ENCODE data around the gene CIDEC. TPM values are rescaled to one million over a fixed set of nuclear protein-coding genes. Genes with fewer than 3 reads are reported as not detected.
A peak's percentile ranks its signal among the peaks of the same experiment; 100 is the strongest.

The CIDEC gene
- total and polyA plus RNA-seq, 9 of the 15 experiments (the other 6 are each of a cell fraction or from before 2014, with no cell fraction given), result not detected

GRCh38 chr3:9843715-9844438 lies 36.2 kb downstream of the CIDEC start, which contains the start of gene RPUSD3:
Gene RPUSD3 (minus strand): TSS chr3:9844008. CDS start chr3:9843990, 18 bp downstream.
- Histone ChIP-seq H3K79me2 (ENCODE audit: control insufficient read depth, insufficient read depth, low read length) (peaks cover 15% of the 10 kb centered on the region), H3K4me2 (ENCODE audit: insufficient read depth, low read length) (peak within 1 kb of the TSS; percentile 93), H2AFZ (ENCODE audit: low read depth, low read length) (peak within 1 kb of the TSS; percentile 93), H3K36me3 (ENCODE audit: control insufficient read depth, insufficient read depth, low read length) (peaks cover 33% of the 10 kb centered on the region), H3K4me3 (peak within 1 kb of the TSS; percentile 72), H3K4me1 (replicated peaks in 1 of 2; ENCODE audit: control insufficient read depth in 2 of 2, insufficient read depth in 2 of 2, low read length in 2 of 2) (peaks cover 7 to 22% of the 10 kb centered on the region in 2 experiments; a peak in 2 of 5 replicates), H3K9ac (ENCODE audit: insufficient read depth in 1 of 2, low read depth in 2 of 2, low read length in 2 of 2) (peak within 1 kb of the TSS; percentile 82 to 93), H4K20me1 (replicated peaks; ENCODE audit: control insufficient read depth, insufficient read depth, low read length) (no peaks in the 10 kb centered on the region), H3K9me3 (replicated peaks; ENCODE audit: control insufficient read depth, insufficient read depth, low read depth, low read length) (no peaks in the 10 kb centered on the region), H3K9me1 (ENCODE audit: control insufficient read depth, insufficient read depth, low read length) (no peaks in the 10 kb centered on the region), H3K27ac (ENCODE audit: extremely low read depth, low read depth, low read length) (peak within 1 kb of the TSS; percentile 73), H3K27me3 (ENCODE audit: control insufficient read depth in 2 of 2, insufficient read depth in 2 of 2, low read length in 2 of 2) (no peaks in the 10 kb centered on the region)
- POLR2A ChIA-PET, result interaction anchor here (0.5 to 2.2 kb wide), 20 partner anchors 8 to 480 kb away, joined by 3 to 11 read pairs (median 3); partner anchors contain the start of genes ARPC4, JAGN1 and TADA3
- DNase-seq (ENCODE audit: extremely low read depth in 1 of 4, low spot score in 3 of 4) (peak; percentile 99 to 100 (median 100)), ATAC-seq (peak; percentile 99), FAIRE-seq (peak; percentile 98)
- intact Hi-C loops (cut with micrococcal nuclease), result loop anchor here (5.0 to 10.0 kb wide), 2 partner anchors 127 to 181 kb away; partner anchors contain the start of gene FANCD2
- BruUV-seq (replicated peaks), result no TSS peak
- CTCF ChIA-PET (ENCODE audit: low intra/inter-chr PET ratio), result interaction anchor here (0.8 kb wide), 1 partner anchor 198 kb away, joined by 5 read pairs; no protein-coding TSS in a partner anchor
- in situ Hi-C loops (cut with MboI), result loop anchor here (25.0 kb wide), 1 partner anchor 893 kb away; no protein-coding TSS in a partner anchor
- under 1% methylated on average over 42 of the region's 42 CpGs for WGBS (ENCODE audit: insufficient coverage, low coverage, missing lambda C conversion rate)
- peak; percentile 27; the same call in 1 of the 2 replicates for TF ChIP-seq ZBTB9 (CRISPR knock-in tag; IDR thresholded peaks at IDR 0.05)
- no peak for TF ChIP-seq ZC3H4 (CRISPR knock-in tag; IDR thresholded peaks at IDR 0.05; ENCODE audit: borderline replicate concordance)
- no peak for TF ChIP-seq MXI1 (IDR thresholded peaks at IDR 0.05; ENCODE audit: low read depth, low read length)
- TF ChIP-seq ZNF764 (CRISPR knock-in tag; IDR thresholded peaks at IDR 0.05; ENCODE audit: low read depth), result no peak
- TF ChIP-seq, protein P1, sequence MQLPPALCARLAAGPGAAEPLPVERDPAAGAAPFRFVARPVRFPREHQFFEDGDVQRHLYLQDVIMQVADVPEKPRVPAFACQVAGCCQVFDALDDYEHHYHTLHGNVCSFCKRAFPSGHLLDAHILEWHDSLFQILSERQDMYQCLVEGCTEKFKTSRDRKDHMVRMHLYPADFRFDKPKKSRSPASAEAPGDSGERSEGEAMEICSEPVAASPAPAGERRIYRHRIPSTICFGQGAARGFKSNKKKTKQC (CRISPR knock-in tag; IDR thresholded peaks at IDR 0.05), result peak; percentile 22; the same call in 1 of the 2 replicates
- no peak for TF ChIP-seq SAFB2 (IDR thresholded peaks at IDR 0.05; ENCODE audit: borderline replicate concordance, low read depth, low read length, severe bottlenecking)
- TF ChIP-seq ZNF717 (CRISPR knock-in tag; IDR thresholded peaks at IDR 0.05), result no peak
- no peak for TF ChIP-seq ZBTB7A (IDR thresholded peaks at IDR 0.05; ENCODE audit: borderline replicate concordance, control insufficient read depth, low read depth, low read length)
- peak; percentile 70; the same call in 1 of the 2 replicates for TF ChIP-seq ZBTB2 (IDR thresholded peaks at IDR 0.05)
- no peak for TF ChIP-seq NFE2L1 (tag; IDR thresholded peaks at IDR 0.05; ENCODE audit: borderline replicate concordance, low read depth)
- TF ChIP-seq DDX20 (tag; IDR thresholded peaks at IDR 0.05; ENCODE audit: low read depth), result no peak
- TF ChIP-seq ZNF592 (IDR thresholded peaks at IDR 0.05), result peak; percentile 55; the same call in 1 of the 2 replicates
